PC-3 (cell line): ENCODE results near the gene RNASEL. TPM values are rescaled to one million over a fixed set of nuclear protein-coding genes. Genes with fewer than 3 reads are reported as not detected.
A peak's percentile ranks its signal among the peaks of the same experiment; 100 is the strongest.

Source experiments
- ATAC-seq: fragments of 200-7000 bp; cut with Tn5 transposase; 2 replicates; pipeline ENCODE4 v1.9.1; 2020; ENCODE audit warnings: mild to moderate bottlenecking, moderate library complexity
- Bru-seq: library from RNA; stranded (reverse); fragments of 400-500 nt; gene quantifications from one replicate; lab custom pipeline; 2021; lab: Mats Ljungman, UMichigan
- BruChase-seq, 2 experiments: library from RNA; stranded (reverse); fragments of 400-500 nt; gene quantifications; one replicate each; lab custom pipeline; 2021; lab: Mats Ljungman, UMichigan
- BruUV-seq: library from RNA; stranded (reverse); fragments of 400-500 nt; replicated peaks from 2 replicates; lab custom pipeline; 2021; lab: Mats Ljungman, UMichigan
- CTCF ChIA-PET: fragments of 300-600 bp; sonication (Branson Sonifier 250); formaldehyde crosslinking; loops from one replicate; lab custom pipeline; 2022; ENCODE audit warnings: antibody characterized with exemption; lab: Charles Lee
- POLR2A ChIA-PET: fragments of 300-600 bp; sonication (Branson Sonifier 250); formaldehyde crosslinking; loops from one replicate; lab custom pipeline; 2022; ENCODE audit warnings: antibody characterized with exemption; ENCODE audit not compliant: unreplicated experiment; lab: Charles Lee
- DNase-seq: peaks from one replicate; pipeline ENCODE4 v3.0.0-alpha.2; 2015
- H2AFZ ChIP-seq: fragments of 300-600 bp; sonication (generic); 2 replicates; pipeline ENCODE4 v1.6.0; 2016; ENCODE audit warnings: antibody characterized with exemption, low read length
- H3F3A ChIP-seq: fragments of 300-600 bp; sonication (generic); one replicate; pipeline ENCODE4 v1.6.0; 2017; ENCODE audit warnings: antibody characterized with exemption, low read length, control low read depth, mild to moderate bottlenecking; ENCODE audit not compliant: unreplicated experiment
- H3K27ac ChIP-seq: fragments of 300-600 bp; sonication (generic); 2 replicates; pipeline ENCODE4 v1.5.1; 2016; ENCODE audit warnings: mild to moderate bottlenecking, low read length
- H3K27me3 ChIP-seq: fragments of 300-600 bp; sonication (generic); 2 replicates; pipeline ENCODE4 v1.6.1; 2016; ENCODE audit warnings: low read length, mixed read lengths
- H3K36me3 ChIP-seq: fragments of 300-600 bp; sonication (generic); 2 replicates; pipeline ENCODE4 v1.6.1; 2016; ENCODE audit warnings: low read depth, mixed run types, low read length, mixed read lengths
- H3K4me1 ChIP-seq: fragments of 300-600 bp; sonication (generic); 2 replicates; pipeline ENCODE4 v1.5.1; 2016; ENCODE audit warnings: low read length; ENCODE audit not compliant: insufficient read depth
- H3K4me2 ChIP-seq: fragments of 300-600 bp; sonication (generic); 2 replicates; pipeline ENCODE4 v1.6.0; 2016; ENCODE audit warnings: low read length
- H3K4me3 ChIP-seq: fragments of 300-600 bp; sonication (generic); 2 replicates; pipeline ENCODE4 v1.5.1; 2016; ENCODE audit warnings: mild to moderate bottlenecking, low read length, mixed read lengths
- H3K79me2 ChIP-seq: fragments of 300-600 bp; sonication (generic); 2 replicates; pipeline ENCODE4 v1.6.1; 2017; ENCODE audit warnings: low read length, mixed read lengths
- H3K9ac ChIP-seq: fragments of 300-600 bp; sonication (generic); 2 replicates; pipeline ENCODE4 v1.6.0; 2016; ENCODE audit warnings: mild to moderate bottlenecking, low read length
- H3K9me2 ChIP-seq: fragments of 300-600 bp; sonication (generic); replicated peaks from 2 replicates; pipeline ENCODE4 v1.6.1; 2016; ENCODE audit warnings: mixed run types, low read length, mixed read lengths
- H3K9me3 ChIP-seq: fragments of 300-600 bp; sonication (generic); 2 replicates; pipeline ENCODE4 v1.6.1; 2016; ENCODE audit warnings: low read length, mixed read lengths
- H4K20me1 ChIP-seq: fragments of 300-600 bp; sonication (generic); 2 replicates; pipeline ENCODE4 v1.6.1; 2016; ENCODE audit warnings: low read length, mixed read lengths
- EZH2 ChIP-seq: fragments of 300-600 bp; sonication (generic); IDR thresholded peaks from one replicate; pipeline ENCODE4 v1.6.1; 2017; ENCODE audit warnings: antibody characterized with exemption, mild to moderate bottlenecking, low read length; ENCODE audit not compliant: unreplicated experiment
- EZH2phosphoT487 ChIP-seq: fragments of 300-600 bp; sonication (generic); IDR thresholded peaks from 2 replicates; pipeline ENCODE4 v1.6.1; 2018; ENCODE audit warnings: mild to moderate bottlenecking, antibody characterized with exemption, low read length, borderline replicate concordance
- intact Hi-C: fragments of 100-400 bp; cut with micrococcal nuclease; formaldehyde crosslinking; loops from 2 replicates; pipeline ENCODE4 v1.9.0; 2023
- long read RNA-seq: library from polyadenylated mRNA; unstranded; transcript quantifications from one replicate; pipeline ENCODE4 v2.0.0, GENCODE V29; 2021; ENCODE audit not compliant: unreplicated experiment
- total RNA-seq: library from RNA; depleted of rRNA; stranded (reverse); fragments of >200 nt; gene quantifications from 2 replicates; pipeline ENCODE4 v1.2.3, GENCODE V29; 2014; rRNA removed
- TF ChIP-seq, protein P1 (sequence below): fragments of 300-600 bp; sonication (generic); conservative IDR thresholded peaks from 2 replicates; pipeline ENCODE4 v1.5.1; 2017; ENCODE audit warnings: antibody characterized with exemption, low read depth, mild to moderate bottlenecking, low read length

The RNASEL gene, protein sequence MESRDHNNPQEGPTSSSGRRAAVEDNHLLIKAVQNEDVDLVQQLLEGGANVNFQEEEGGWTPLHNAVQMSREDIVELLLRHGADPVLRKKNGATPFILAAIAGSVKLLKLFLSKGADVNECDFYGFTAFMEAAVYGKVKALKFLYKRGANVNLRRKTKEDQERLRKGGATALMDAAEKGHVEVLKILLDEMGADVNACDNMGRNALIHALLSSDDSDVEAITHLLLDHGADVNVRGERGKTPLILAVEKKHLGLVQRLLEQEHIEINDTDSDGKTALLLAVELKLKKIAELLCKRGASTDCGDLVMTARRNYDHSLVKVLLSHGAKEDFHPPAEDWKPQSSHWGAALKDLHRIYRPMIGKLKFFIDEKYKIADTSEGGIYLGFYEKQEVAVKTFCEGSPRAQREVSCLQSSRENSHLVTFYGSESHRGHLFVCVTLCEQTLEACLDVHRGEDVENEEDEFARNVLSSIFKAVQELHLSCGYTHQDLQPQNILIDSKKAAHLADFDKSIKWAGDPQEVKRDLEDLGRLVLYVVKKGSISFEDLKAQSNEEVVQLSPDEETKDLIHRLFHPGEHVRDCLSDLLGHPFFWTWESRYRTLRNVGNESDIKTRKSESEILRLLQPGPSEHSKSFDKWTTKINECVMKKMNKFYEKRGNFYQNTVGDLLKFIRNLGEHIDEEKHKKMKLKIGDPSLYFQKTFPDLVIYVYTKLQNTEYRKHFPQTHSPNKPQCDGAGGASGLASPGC
- total RNA-seq (1.3 and 2.1 TPM in 2 replicates), Bru-seq, nascent RNA (percentile 28 among the genes with signal in this experiment), BruChase-seq, experiment 1, labeled RNA remaining after a 6-hour chase (percentile 25 among the genes with signal in this experiment), BruChase-seq, experiment 2, labeled RNA remaining after a 2-hour chase (percentile 29 among the genes with signal in this experiment)
- long read RNA-seq, full-length matches to known transcripts = 2 of 5 reads
- long read RNA-seq, partial matches to known transcripts = 3 of 5 reads
- long read RNA-seq, other reads (novel, unspliced or antisense) = 0 of 5 reads

DNA sequence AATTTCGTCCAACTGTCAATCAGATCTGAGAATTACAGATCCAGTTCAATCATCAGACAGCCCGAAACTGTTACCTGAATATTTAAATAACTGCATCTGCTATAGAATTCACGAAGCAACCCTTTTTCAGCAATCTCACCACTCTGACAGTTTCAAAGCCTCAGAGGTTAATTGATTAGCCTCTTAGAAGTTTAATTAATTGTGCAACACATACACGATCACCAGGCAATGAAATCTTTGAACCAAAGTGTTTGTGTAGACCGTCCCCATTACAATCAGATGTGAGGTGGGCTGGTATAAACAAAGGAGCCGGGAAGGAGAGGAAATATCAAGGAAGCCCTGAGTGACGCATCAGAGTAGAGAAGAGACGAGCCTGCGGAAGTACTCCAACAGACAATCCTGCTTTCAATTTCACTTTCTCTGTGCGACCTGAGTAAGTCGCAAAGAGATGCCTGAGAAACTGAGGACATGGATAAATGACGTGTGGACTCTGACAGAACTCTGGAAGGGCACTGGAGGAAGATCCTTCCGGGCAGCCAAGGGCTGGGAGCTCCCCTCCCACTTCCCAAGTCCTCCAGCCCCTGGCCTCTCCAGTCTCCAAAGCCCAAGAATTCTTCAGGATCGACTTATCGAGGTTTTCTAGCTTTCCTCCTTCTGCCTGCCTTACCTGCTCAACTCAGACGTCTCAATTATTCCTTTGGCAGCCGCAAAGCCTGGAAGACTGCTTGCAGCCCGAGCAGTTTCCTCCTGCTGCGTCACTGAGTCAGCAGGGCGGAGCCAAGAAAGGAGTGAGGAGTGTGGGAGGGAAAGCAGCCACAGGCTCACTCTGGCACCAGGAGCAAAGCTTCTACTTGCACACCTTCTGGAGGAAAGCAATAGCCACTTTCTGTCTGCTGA lies at the start of gene RNASEL:
Gene RNASEL, minus strand, starts transcription at position 757 of the 897 bp plus-strand sequence. CDS start 2,450 bp downstream, outside the sequence.
- CTCF ChIA-PET = interaction anchor here (0.5 kb wide), 1 partner anchor 20 kb away, joined by 3 read pairs; no protein-coding TSS in a partner anchor
- intact Hi-C loops = no loop called here
- Histone ChIP-seq H3K4me3 (peak within 1 kb of the TSS; percentile 85), H3K27me3 (no peaks in the 10 kb centered on the region), H3K4me1 (0 out of 2 replicates have a peak, but pooled peaks cover 5% of the 10 kb centered on the region), H3K9me2 (no peaks in the 10 kb centered on the region), H3K4me2 (peak within 1 kb of the TSS; percentile 86), H3K79me2 (no peaks in the 10 kb centered on the region), H3K9me3 (no peaks in the 10 kb centered on the region), H3K9ac (peak within 1 kb of the TSS; percentile 53), H3F3A (no peaks in the 10 kb centered on the region), H4K20me1 (no peaks in the 10 kb centered on the region), H3K36me3 (no peaks in the 10 kb centered on the region), H2AFZ (peak within 1 kb of the TSS; percentile 98), H3K27ac (peak within 1 kb of the TSS; percentile 28)
- peak; percentile 97 for ATAC-seq
- BruUV-seq = no TSS peak
- TF ChIP-seq, protein P1, sequence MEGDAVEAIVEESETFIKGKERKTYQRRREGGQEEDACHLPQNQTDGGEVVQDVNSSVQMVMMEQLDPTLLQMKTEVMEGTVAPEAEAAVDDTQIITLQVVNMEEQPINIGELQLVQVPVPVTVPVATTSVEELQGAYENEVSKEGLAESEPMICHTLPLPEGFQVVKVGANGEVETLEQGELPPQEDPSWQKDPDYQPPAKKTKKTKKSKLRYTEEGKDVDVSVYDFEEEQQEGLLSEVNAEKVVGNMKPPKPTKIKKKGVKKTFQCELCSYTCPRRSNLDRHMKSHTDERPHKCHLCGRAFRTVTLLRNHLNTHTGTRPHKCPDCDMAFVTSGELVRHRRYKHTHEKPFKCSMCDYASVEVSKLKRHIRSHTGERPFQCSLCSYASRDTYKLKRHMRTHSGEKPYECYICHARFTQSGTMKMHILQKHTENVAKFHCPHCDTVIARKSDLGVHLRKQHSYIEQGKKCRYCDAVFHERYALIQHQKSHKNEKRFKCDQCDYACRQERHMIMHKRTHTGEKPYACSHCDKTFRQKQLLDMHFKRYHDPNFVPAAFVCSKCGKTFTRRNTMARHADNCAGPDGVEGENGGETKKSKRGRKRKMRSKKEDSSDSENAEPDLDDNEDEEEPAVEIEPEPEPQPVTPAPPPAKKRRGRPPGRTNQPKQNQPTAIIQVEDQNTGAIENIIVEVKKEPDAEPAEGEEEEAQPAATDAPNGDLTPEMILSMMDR = no peak
- TF ChIP-seq EZH2 (no peak), EZH2phosphoT487 (no peak)
- DNase-seq = peak; percentile 57
- POLR2A ChIA-PET = no interaction called here

DNA sequence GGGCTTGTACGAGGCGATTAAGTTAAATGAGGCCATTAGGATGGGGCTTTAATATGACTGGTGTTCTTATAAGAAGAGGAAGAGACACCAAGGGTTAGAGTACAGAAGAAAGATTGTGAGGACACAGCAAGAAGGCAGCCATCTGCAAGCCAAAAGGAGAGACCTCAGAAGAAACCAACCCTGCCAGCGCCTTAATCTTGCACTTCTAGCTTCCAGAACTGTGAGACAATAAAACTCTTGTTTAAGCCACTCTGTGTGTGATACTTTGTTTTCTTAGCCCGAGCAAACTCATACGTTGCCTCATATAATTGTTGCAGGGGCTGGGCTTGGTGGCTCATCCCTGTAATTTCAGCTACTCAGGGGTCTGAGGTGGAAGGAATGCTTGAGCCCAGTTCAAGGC lies 48.7 kb upstream of the RNASEL start:
- Histone ChIP-seq H4K20me1 (no peaks in the 10 kb centered on the region), H3K36me3 (no peaks in the 10 kb centered on the region), H3K27me3 (no peaks in the 10 kb centered on the region), H3K4me1 (no peaks in the 10 kb centered on the region), H3F3A (no peaks in the 10 kb centered on the region), H3K9ac (no peak overlapping the region), H2AFZ (no peak overlapping the region), H3K4me2 (no peak overlapping the region), H3K4me3 (no peak overlapping the region), H3K9me2 (no peaks in the 10 kb centered on the region), H3K79me2 (no peaks in the 10 kb centered on the region), H3K9me3 (no peaks in the 10 kb centered on the region), H3K27ac (no peak overlapping the region)
- CTCF ChIA-PET = no interaction called here
- intact Hi-C loops = no loop called here
- POLR2A ChIA-PET = no interaction called here
- no TSS peak for BruUV-seq
- no peak for ATAC-seq
- TF ChIP-seq, protein P1 = no peak
- TF ChIP-seq EZH2 = no peak
- TF ChIP-seq EZH2phosphoT487 = no peak
- no peak for DNase-seq
